Endothelial cell of umbilical vein (primary cell): Measurements from ENCODE around the gene GNAQ. TPM values are rescaled to one million over a fixed set of nuclear protein-coding genes. Genes with fewer than 3 reads are reported as not detected.

Experiments
- BruUV-seq: library from RNA; stranded (reverse); fragments of 400-500 nt; replicated peaks from 2 replicates; lab custom pipeline; 2021; lab: Mats Ljungman, UMichigan
- CTCF ChIA-PET: fragments of 300-600, 350-600 bp; sonication (Branson Sonifier 250); formaldehyde crosslinking; loops from one replicate; lab custom pipeline; 2021; ENCODE audit warnings: antibody characterized with exemption, inconsistent platforms; lab: Charles Lee
- POLR2A ChIA-PET: fragments of 300-600, 350-600 bp; sonication (Branson Sonifier 250); formaldehyde crosslinking; loops from one replicate; lab custom pipeline; 2021; ENCODE audit warnings: antibody characterized with exemption, inconsistent platforms; lab: Charles Lee
- DNase-seq: peaks from one replicate; pipeline ENCODE4 v3.0.0-alpha.2; 2011; ENCODE audit warnings: low read depth, low spot score
- FAIRE-seq: peaks from 2 replicates; lab custom pipeline; 2011; peaks lifted over from hg19 to GRCh38; lab: Jason Lieb, UNC
- H2AFZ ChIP-seq: 2 replicates; pipeline ENCODE4 v1.6.0; 2012; ENCODE audit warnings: low read depth, low read length, control low read depth, inconsistent platforms
- H3K27ac ChIP-seq: 2 replicates; pipeline ENCODE4 v1.5.1; 2011; ENCODE audit warnings: low read depth, mild to moderate bottlenecking, control low read depth, low read length, moderate library complexity; ENCODE audit not compliant: insufficient read depth
- H3K27me3 ChIP-seq, 2 experiments: 2 replicates each; pipeline versions ENCODE4 v1.6.0 to v1.6.1; 2011; ENCODE audit warnings: low read length in 2 of 2, mixed read lengths in 1 of 2; ENCODE audit not compliant: control insufficient read depth in 2 of 2, insufficient read depth in 2 of 2
- H3K36me3 ChIP-seq, 2 experiments: 2 replicates in 1 of 2; 3 replicates in 1 of 2; pipeline ENCODE4 v1.5.1; 2011; ENCODE audit warnings: low read length in 2 of 2, mild to moderate bottlenecking in 1 of 2, moderate library complexity in 1 of 2; ENCODE audit not compliant: control insufficient read depth in 2 of 2, insufficient read depth in 2 of 2; ENCODE audit errors: extremely low read depth in 1 of 2
- H3K4me1 ChIP-seq: 3 replicates; pipeline ENCODE4 v1.5.1; 2011; ENCODE audit warnings: mild to moderate bottlenecking, low read length; ENCODE audit not compliant: control insufficient read depth, insufficient read depth; ENCODE audit errors: extremely low read depth
- H3K4me2 ChIP-seq: 2 replicates; pipeline ENCODE4 v1.6.1; 2011; ENCODE audit warnings: low read length, control low read depth, mixed read lengths; ENCODE audit not compliant: insufficient read depth
- H3K4me3 ChIP-seq, 3 experiments: fragments of 200-600 bp in 1 of 3; sonication (generic), shearing (Covaris generic) in 1 of 3; replicated peaks in 1 of 3; 2 replicates each; pipeline ENCODE4 v1.5.1; 2011 to 2016; ENCODE audit warnings: control low read depth in 3 of 3, low read length in 3 of 3, mild to moderate bottlenecking in 2 of 3, inconsistent platforms in 1 of 3, low read depth in 1 of 3, moderate library complexity in 1 of 3; ENCODE audit not compliant: insufficient read depth in 1 of 3
- H3K79me2 ChIP-seq: 2 replicates; pipeline ENCODE4 v1.6.0; 2012; ENCODE audit warnings: low read length, inconsistent platforms; ENCODE audit not compliant: control insufficient read depth, insufficient read depth
- H3K9ac ChIP-seq: replicated peaks from 2 replicates; pipeline ENCODE3; 2011; ENCODE audit warnings: low read length, control low read depth; ENCODE audit not compliant: insufficient read depth; ENCODE audit errors: extremely low read depth
- H3K9me1 ChIP-seq: replicated peaks from 3 replicates; pipeline ENCODE4 v1.6.0; 2011; ENCODE audit warnings: mild to moderate bottlenecking, low read length; ENCODE audit not compliant: control insufficient read depth, insufficient read depth; ENCODE audit errors: extremely low read depth
- H3K9me3 ChIP-seq: replicated peaks from 2 replicates; pipeline ENCODE4 v1.5.1; 2012; ENCODE audit warnings: low read length, inconsistent platforms; ENCODE audit not compliant: control insufficient read depth, insufficient read depth
- H4K20me1 ChIP-seq: replicated peaks from 2 replicates; pipeline ENCODE3; 2011; ENCODE audit warnings: mild to moderate bottlenecking, low read length; ENCODE audit not compliant: control insufficient read depth, insufficient read depth; ENCODE audit errors: extremely low read depth
- EZH2 ChIP-seq: IDR thresholded peaks from 2 replicates; pipeline ENCODE4 v1.6.1; 2012; ENCODE audit warnings: borderline replicate concordance, low read depth, mild to moderate bottlenecking, moderate library complexity, low read length, inconsistent platforms; ENCODE audit not compliant: severe bottlenecking
- FOS ChIP-seq: IDR thresholded peaks from 2 replicates; pipeline ENCODE4 v1.6.1; 2011; ENCODE audit warnings: mild to moderate bottlenecking, low read length, moderate library complexity, borderline replicate concordance; ENCODE audit not compliant: insufficient read depth
- GATA2 ChIP-seq: IDR thresholded peaks from 2 replicates; pipeline ENCODE4 v1.7.0; 2011; ENCODE audit warnings: low read depth, mild to moderate bottlenecking, moderate library complexity, mixed read lengths, low read length; ENCODE audit not compliant: insufficient read length, insufficient read depth
- JUN ChIP-seq: IDR thresholded peaks from 2 replicates; pipeline ENCODE4 v1.6.1; 2011; ENCODE audit warnings: borderline replicate concordance, low read depth; ENCODE audit not compliant: insufficient read length, insufficient read depth
- MAX ChIP-seq: IDR thresholded peaks from 2 replicates; pipeline ENCODE4 v1.6.1; 2011; ENCODE audit not compliant: insufficient read depth, insufficient read length
- MYC ChIP-seq: IDR thresholded peaks from one replicate; pipeline ENCODE4 v1.6.1; 2011; ENCODE audit warnings: mild to moderate bottlenecking, low read depth, low read length
- POLR2A ChIP-seq: IDR thresholded peaks from 2 replicates; pipeline ENCODE4 v1.6.1; 2012; ENCODE audit warnings: low read depth, mild to moderate bottlenecking, control low read depth, low read length
- POLR2AphosphoS5 ChIP-seq: IDR thresholded peaks from 2 replicates; pipeline ENCODE4 v1.6.1; 2012; ENCODE audit warnings: low read depth, mild to moderate bottlenecking, control low read depth, low read length, moderate library complexity; ENCODE audit not compliant: insufficient read depth
- dilution Hi-C: fragments of 300-500 bp; cut with MboI; formaldehyde crosslinking; loops from one replicate; pipeline ENCODE4 v1.15.0; 2019; ENCODE audit warnings: low sequenced_read_pairs; ENCODE audit not compliant: extremely low pct_ligation_motif_present
- intact Hi-C: fragments of 100-400 bp; cut with micrococcal nuclease; formaldehyde crosslinking; loops from one replicate; pipeline ENCODE4 v1.10.0; 2022
- polyA plus RNA-seq, 4 experiments: library from polyadenylated mRNA; depleted of rRNA in 3 of 4; stranded (reverse) in 3 of 4; unstranded in 1 of 4; fragments of >200 nt; gene quantifications; 2 replicates each; pipeline versions ENCODE4 v1.2.1 to v1.2.3, GENCODE V29; 2011 to 2012; ENCODE audit warnings: missing spikeins in 1 of 4
- total RNA-seq: library from RNA; stranded (reverse); gene quantifications from 2 replicates; pipeline ENCODE4 v1.2.3, GENCODE V29; 2021
- TF ChIP-seq, protein P1 (sequence below), 2 donors: IDR thresholded peaks; 1 replicate in 1 of 2; 2 replicates in 1 of 2; pipeline ENCODE4 v1.5.1; 2011; ENCODE audit warnings: low read length in 2 of 2, mild to moderate bottlenecking in 2 of 2, moderate library complexity in 2 of 2, control low read depth in 1 of 2, inconsistent platforms in 1 of 2, low read depth in 1 of 2; ENCODE audit not compliant: insufficient read depth in 1 of 2; ENCODE audit errors: extremely low read depth in 1 of 2

Gene GNAQ
- total and polyA plus RNA-seq, 2 donors (not counting 3 experiments of a cell fraction or from before 2014, with no cell fraction given): 26.1 to 67.3 TPM

- peak overlapping the region; percentile 97 for H3K27ac ChIP-seq
- no peak for DNase-seq
- no peaks in the 10 kb centered on the region for H3K27me3 ChIP-seq
- no peak for TF ChIP-seq POLR2AphosphoS5
- no peak for TF ChIP-seq MYC
- no peak for TF ChIP-seq JUN
- TF ChIP-seq GATA2: no peak
- TF ChIP-seq FOS: no peak
- FAIRE-seq: no peak
- no peak overlapping the region for H3K4me3 ChIP-seq
- H3K36me3 ChIP-seq: no peaks in the 10 kb centered on the region
- no TSS peak for BruUV-seq
- no peak overlapping the region for H2AFZ ChIP-seq
- intact Hi-C loops (loop anchor here (5.0 kb wide), 2 partner anchors 49 to 311 kb away; no protein-coding TSS in a partner anchor), dilution Hi-C loops (no loop called here)
- H3K4me1 ChIP-seq: peaks cover 81% of the 10 kb centered on the region
- H3K79me2 ChIP-seq: no peaks in the 10 kb centered on the region
- no peaks in the 10 kb centered on the region for H3K9me1 ChIP-seq
- H3K9me3 ChIP-seq: no peaks in the 10 kb centered on the region
- ChIA-PET POLR2A (no interaction called here), CTCF (interaction anchor here (0.9 kb wide), 1 partner anchor 278 kb away, joined by 3 read pairs; no protein-coding TSS in a partner anchor)
- H3K4me2 ChIP-seq: no peak overlapping the region
- no peaks in the 10 kb centered on the region for H4K20me1 ChIP-seq
- H3K9ac ChIP-seq: no peak overlapping the region
Observed at GRCh38 chr9:77710965-77711648, 320.5 kb downstream of the GNAQ start.

- Histone ChIP-seq H3K36me3 (no peaks in the 10 kb centered on the region), H3K9me3 (no peaks in the 10 kb centered on the region), H4K20me1 (no peaks in the 10 kb centered on the region), H3K27me3 (no peaks in the 10 kb centered on the region), H3K79me2 (no peaks in the 10 kb centered on the region), H3K9me1 (no peaks in the 10 kb centered on the region), H3K27ac (peak overlapping the region; percentile 15), H2AFZ (no peak overlapping the region), H3K9ac (peak overlapping the region; percentile 8), H3K4me3 (no peak overlapping the region), H3K4me2 (no peak overlapping the region), H3K4me1 (peaks cover 80% of the 10 kb centered on the region)
- no TSS peak for BruUV-seq
- intact Hi-C loops (loop anchor here (5.0 kb wide), 2 partner anchors 48 to 312 kb away; no protein-coding TSS in a partner anchor), dilution Hi-C loops (no loop called here)
- ChIA-PET CTCF (interaction anchor here (0.9 kb wide), 1 partner anchor 277 kb away, joined by 3 read pairs; no protein-coding TSS in a partner anchor), POLR2A (no interaction called here)
- TF ChIP-seq MYC: no peak
- TF ChIP-seq FOS: no peak
- no peak for TF ChIP-seq POLR2AphosphoS5
- TF ChIP-seq, protein P1, sequence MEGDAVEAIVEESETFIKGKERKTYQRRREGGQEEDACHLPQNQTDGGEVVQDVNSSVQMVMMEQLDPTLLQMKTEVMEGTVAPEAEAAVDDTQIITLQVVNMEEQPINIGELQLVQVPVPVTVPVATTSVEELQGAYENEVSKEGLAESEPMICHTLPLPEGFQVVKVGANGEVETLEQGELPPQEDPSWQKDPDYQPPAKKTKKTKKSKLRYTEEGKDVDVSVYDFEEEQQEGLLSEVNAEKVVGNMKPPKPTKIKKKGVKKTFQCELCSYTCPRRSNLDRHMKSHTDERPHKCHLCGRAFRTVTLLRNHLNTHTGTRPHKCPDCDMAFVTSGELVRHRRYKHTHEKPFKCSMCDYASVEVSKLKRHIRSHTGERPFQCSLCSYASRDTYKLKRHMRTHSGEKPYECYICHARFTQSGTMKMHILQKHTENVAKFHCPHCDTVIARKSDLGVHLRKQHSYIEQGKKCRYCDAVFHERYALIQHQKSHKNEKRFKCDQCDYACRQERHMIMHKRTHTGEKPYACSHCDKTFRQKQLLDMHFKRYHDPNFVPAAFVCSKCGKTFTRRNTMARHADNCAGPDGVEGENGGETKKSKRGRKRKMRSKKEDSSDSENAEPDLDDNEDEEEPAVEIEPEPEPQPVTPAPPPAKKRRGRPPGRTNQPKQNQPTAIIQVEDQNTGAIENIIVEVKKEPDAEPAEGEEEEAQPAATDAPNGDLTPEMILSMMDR (IDR thresholded peaks at IDR 0.05; ENCODE audit: extremely low read depth in 1 of 2, insufficient read depth in 1 of 2, low read depth in 1 of 2, low read length in 2 of 2): no peak
- TF ChIP-seq JUN: no peak
- no peak for TF ChIP-seq EZH2
- no peak for TF ChIP-seq POLR2A
- no peak for TF ChIP-seq MAX
- no peak for TF ChIP-seq GATA2
- DNase-seq (no peak), FAIRE-seq (no peak)
Observed at GRCh38 chr9:77710316-77710715, 321.3 kb downstream of the GNAQ start.
